Cardiac muscle cell (in vitro differentiated cells and primary cell): Measurements from ENCODE around the gene TSEN2. TPM values are rescaled to one million over a fixed set of nuclear protein-coding genes. Genes with fewer than 3 reads are reported as not detected.
A peak's percentile ranks its signal among the peaks of the same experiment; 100 is the strongest.

ENCODE experiments used
- DNase-seq, 2 donors: peaks; one replicate each; pipeline versions ENCODE4 v3.0.0 to v3.0.0-alpha.2; 2010 to 2017; ENCODE audit warnings: low read depth in 1 of 2, low spot score in 1 of 2
- H3K27ac ChIP-seq: fragments of 200-600 bp; sonication (generic); 2 replicates; pipeline ENCODE4 v1.5.1; 2016
- H3K27me3 ChIP-seq: fragments of 200-600 bp; sonication (generic); 2 replicates; pipeline ENCODE4 v1.6.0; 2016; ENCODE audit warnings: control low read depth
- H3K36me3 ChIP-seq: fragments of 200-600 bp; sonication (generic); 2 replicates; pipeline ENCODE4 v1.5.1; 2016; ENCODE audit warnings: control low read depth
- H3K4me1 ChIP-seq: fragments of 200-600 bp; sonication (generic); 2 replicates; pipeline ENCODE4 v1.8.1; 2017; ENCODE audit warnings: low read depth, mild to moderate bottlenecking, mixed run types
- H3K4me3 ChIP-seq: fragments of 200-600 bp; sonication (generic); 2 replicates; pipeline ENCODE4 v1.5.1; 2016; ENCODE audit warnings: mild to moderate bottlenecking
- H3K9me3 ChIP-seq: fragments of 200-600 bp; sonication (generic); 2 replicates; pipeline ENCODE4 v1.5.1; 2017; ENCODE audit warnings: low read depth, mild to moderate bottlenecking, control low read depth
- polyA plus RNA-seq: library from polyadenylated mRNA; unstranded; fragments of >200 nt; fragmentation: Nextera tagmentation; extraction: Ambion mirVana; gene quantifications from 2 replicates; pipeline ENCODE4 v1.2.1, GENCODE V29; 2016
- total RNA-seq: library from RNA; depleted of rRNA; stranded (reverse); fragments of >200 nt; gene quantifications from 2 replicates; pipeline ENCODE4 v1.2.3, GENCODE V29; 2016
- TF ChIP-seq, protein P1 (sequence below): IDR thresholded peaks from 2 replicates; pipeline ENCODE4 v1.5.1; 2012; ENCODE audit warnings: low read depth, mild to moderate bottlenecking, low read length

The TSEN2 gene
- total and polyA plus RNA-seq, 2 experiments from 2014 or later: 24.4 to 25.7 TPM

DNA sequence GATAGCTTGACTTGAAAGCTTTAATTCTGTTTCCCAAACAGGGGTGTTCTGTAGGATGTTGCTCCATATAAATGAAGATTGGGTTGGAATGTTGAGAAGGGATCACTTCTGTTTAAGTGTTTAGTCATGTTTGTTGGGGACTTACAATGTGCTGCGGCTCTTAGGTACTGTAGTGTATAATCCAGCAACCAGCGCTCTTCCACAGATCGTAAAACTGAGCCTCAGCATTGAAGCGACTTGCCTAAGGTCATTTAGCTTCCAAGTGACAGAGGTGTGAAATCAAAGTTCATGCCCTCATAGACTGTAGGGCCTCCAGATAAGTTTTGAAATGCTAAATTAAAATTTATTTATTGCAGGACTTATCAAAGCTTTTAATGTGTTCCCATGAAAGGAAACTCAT is 74.4 kb downstream of the TSEN2 start:
- Histone ChIP-seq H3K36me3 (no peaks in the 10 kb centered on the region), H3K9me3 (no peaks in the 10 kb centered on the region), H3K4me1 (peaks cover 49% of the 10 kb centered on the region), H3K4me3 (peak overlapping the region; percentile 92), H3K27me3 (no peaks in the 10 kb centered on the region), H3K27ac (no peak overlapping the region)
- no peak for DNase-seq
- TF ChIP-seq, protein P1, sequence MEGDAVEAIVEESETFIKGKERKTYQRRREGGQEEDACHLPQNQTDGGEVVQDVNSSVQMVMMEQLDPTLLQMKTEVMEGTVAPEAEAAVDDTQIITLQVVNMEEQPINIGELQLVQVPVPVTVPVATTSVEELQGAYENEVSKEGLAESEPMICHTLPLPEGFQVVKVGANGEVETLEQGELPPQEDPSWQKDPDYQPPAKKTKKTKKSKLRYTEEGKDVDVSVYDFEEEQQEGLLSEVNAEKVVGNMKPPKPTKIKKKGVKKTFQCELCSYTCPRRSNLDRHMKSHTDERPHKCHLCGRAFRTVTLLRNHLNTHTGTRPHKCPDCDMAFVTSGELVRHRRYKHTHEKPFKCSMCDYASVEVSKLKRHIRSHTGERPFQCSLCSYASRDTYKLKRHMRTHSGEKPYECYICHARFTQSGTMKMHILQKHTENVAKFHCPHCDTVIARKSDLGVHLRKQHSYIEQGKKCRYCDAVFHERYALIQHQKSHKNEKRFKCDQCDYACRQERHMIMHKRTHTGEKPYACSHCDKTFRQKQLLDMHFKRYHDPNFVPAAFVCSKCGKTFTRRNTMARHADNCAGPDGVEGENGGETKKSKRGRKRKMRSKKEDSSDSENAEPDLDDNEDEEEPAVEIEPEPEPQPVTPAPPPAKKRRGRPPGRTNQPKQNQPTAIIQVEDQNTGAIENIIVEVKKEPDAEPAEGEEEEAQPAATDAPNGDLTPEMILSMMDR: no peak

DNA sequence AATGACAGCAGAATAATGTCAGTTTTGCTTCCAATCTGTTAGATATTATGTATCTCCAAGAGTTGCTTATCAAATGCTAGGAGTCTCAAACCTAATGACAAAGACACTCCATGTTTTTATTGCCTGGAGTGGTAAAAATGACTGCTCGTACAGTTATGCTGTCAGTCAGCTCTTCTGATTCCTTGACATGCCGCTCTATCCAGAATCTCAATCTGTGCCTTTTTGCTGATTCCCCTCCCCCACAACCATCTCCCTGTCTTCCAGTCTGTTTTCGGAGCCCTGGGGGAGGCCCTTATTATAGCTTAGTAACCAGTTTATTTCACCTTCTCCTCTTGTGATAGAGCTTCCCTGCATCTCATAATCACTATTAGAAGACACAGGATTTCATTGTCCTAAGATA is 75.2 kb downstream of the TSEN2 start:
- H3K36me3 ChIP-seq: no peaks in the 10 kb centered on the region
- no peak overlapping the region for H3K4me3 ChIP-seq
- no peak overlapping the region for H3K27ac ChIP-seq
- peaks cover 49% of the 10 kb centered on the region for H3K4me1 ChIP-seq
- DNase-seq: no peak
- no peaks in the 10 kb centered on the region for H3K9me3 ChIP-seq
- H3K27me3 ChIP-seq: no peaks in the 10 kb centered on the region
- TF ChIP-seq, protein P1: no peak

DNA sequence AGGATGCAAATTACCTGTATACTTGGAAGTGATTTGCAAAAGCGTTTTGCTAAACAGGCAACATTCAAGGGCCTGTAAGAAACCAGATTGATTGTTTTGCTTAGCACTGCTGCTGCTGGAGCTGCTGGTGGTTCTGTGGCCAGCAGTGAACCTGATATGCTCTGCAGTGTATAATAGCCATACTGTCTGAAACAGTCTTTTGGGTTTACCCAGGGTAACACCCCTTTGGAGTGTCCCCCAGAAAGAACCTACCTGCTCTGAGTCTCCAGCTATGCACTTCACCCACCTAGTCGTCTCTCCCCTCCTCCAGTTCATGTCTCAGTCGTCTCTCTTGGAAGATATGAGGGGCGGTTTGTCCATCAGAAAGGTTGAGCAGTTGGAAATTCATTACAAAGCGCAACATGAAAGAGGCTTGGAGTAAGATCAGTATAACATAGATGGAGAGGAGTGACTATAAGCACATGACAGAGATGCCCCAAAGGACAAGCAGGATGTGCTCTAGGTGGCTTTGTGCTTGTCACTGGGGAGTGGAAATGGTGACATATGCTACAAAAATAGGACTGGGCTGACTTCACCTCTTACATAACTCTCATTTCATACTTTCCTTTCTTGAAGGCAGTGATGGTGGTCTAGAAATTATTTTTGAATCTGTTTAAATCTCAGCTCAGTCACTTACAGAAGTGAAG is 76.4 kb downstream of the TSEN2 start:
- H3K27ac ChIP-seq: peak overlapping the region; percentile 51
- H3K36me3 ChIP-seq: no peaks in the 10 kb centered on the region
- DNase-seq: no peak
- TF ChIP-seq, protein P1: no peak
- peaks cover 49% of the 10 kb centered on the region for H3K4me1 ChIP-seq
- no peaks in the 10 kb centered on the region for H3K9me3 ChIP-seq
- H3K4me3 ChIP-seq: no peak overlapping the region
- H3K27me3 ChIP-seq: no peaks in the 10 kb centered on the region

DNA sequence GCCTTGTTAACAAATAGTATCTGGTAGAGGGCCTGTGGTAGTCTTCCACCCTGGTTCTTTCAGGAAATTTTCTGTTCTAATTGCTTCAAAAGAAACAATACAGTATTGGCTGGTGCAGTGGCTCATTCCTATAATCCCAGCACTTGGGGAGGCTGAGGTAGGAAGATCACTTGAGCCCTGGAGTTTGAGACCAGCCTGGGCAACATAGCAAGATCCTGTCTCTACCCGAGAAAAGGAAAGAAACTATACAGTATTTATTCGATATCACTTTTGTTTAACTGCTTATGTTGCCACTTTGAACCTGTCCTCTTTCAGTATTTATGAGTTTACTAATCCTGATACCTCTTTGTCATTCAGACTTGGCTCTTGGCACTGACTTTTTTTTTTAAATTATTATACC is 77.1 kb downstream of the TSEN2 start:
- Histone ChIP-seq H3K27me3 (no peaks in the 10 kb centered on the region), H3K4me1 (peaks cover 45% of the 10 kb centered on the region), H3K9me3 (no peaks in the 10 kb centered on the region), H3K36me3 (no peaks in the 10 kb centered on the region), H3K4me3 (no peak overlapping the region), H3K27ac (peak overlapping the region; percentile 90)
- DNase-seq: no peak
- TF ChIP-seq, protein P1: no peak

DNA sequence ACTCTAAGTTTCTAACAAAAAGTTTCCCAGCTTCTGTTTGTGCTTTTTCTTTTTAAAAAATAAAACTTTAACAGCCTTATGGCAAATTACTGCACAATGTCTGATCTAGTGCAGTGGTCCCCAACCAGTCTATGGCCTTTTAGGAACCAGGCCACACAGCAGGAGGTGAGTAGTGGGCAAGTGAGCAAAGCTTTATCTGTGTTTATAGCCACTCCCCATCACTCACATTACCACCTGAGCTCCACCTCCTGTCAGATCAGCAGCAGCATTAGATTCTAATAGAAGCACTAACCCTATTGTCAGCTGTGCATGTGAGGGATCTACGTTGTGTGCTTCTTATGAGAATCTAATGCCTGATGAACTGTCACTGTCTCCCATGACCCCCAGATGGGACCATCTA is 78.2 kb downstream of the TSEN2 start:
- DNase-seq: no peak
- TF ChIP-seq, protein P1: no peak
- Histone ChIP-seq H3K27me3 (no peaks in the 10 kb centered on the region), H3K9me3 (no peaks in the 10 kb centered on the region), H3K4me1 (peaks cover 44% of the 10 kb centered on the region), H3K36me3 (no peaks in the 10 kb centered on the region), H3K4me3 (no peak overlapping the region), H3K27ac (peak overlapping the region; percentile 90)

DNA sequence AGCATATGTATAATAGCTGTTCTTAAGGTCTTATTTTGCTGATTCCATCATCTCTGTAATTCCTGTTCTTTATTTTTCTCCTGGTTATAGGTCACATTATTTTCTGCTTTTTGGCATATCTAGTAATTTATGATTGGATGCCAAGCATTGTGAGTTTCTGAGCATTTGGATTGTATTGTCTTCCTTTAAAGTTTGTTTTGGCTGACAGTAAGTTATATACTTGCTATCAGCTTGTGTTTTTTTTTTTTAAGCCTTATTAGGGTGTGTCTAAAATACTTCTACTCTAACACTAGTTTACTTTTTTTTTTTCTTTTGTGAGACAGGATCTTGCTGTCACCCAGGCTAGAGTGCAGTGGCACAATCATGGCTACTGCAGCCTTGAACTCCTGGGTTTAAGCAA is 82.7 kb downstream of the TSEN2 start:
- no peaks in the 10 kb centered on the region for H3K27me3 ChIP-seq
- no peaks in the 10 kb centered on the region for H3K9me3 ChIP-seq
- no peak overlapping the region for H3K27ac ChIP-seq
- H3K36me3 ChIP-seq: peaks cover 17% of the 10 kb centered on the region
- peaks cover 13% of the 10 kb centered on the region for H3K4me1 ChIP-seq
- no peak for DNase-seq
- H3K4me3 ChIP-seq: no peak overlapping the region
- TF ChIP-seq, protein P1: no peak
